GM19467 (cell line): Measurements from ENCODE around the gene CACNA1G.

ENCODE experiments used
- ATAC-seq: cut with Tn5 transposase; IDR thresholded peaks from one replicate; pipeline ENCODE4 v1.9.1; 2021; ENCODE audit warnings: mild to moderate bottlenecking, moderate library complexity; ENCODE audit not compliant: unreplicated experiment

CACNA1G gene

DNA sequence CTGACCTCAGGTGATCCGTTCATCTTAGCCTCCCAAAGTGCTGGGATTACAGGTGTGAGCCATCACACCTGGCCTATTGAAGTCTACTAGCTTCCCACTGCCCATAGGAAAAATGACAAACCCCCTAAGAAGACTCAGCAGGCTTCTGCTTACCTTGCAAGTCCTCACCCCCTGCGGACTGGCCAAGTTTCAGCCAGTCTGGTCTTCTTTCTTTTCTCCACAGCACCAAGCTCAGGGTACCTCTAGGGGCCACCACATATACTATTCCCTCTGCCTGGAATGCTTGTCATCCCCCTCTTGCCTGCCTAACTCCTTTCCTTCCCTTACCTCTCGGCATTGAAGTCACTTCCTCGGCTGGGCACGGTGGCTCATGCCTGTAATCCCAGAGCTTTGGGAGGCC, 105.3 kb downstream of the CACNA1G start:
- no peak for ATAC-seq

DNA sequence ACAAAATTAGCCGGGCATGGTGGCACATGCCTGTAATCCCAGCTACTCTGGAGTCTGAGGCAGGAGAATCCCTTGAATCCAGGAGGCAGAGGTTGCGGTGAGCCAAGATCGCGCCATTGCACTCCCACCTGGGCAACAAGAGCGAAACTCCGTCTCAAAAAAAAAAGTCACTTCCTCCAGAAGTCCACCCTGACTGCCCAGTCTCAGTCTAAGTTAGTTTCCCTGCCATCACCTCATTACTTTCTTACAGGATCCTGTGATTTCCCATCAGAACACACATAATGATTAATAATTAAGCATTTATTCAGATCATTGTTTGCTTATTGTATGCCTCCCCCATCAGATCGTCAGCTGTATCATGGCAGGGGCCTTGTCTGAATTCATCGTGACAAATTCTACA, 105.8 kb downstream of the CACNA1G start:
- ATAC-seq: no peak

DNA sequence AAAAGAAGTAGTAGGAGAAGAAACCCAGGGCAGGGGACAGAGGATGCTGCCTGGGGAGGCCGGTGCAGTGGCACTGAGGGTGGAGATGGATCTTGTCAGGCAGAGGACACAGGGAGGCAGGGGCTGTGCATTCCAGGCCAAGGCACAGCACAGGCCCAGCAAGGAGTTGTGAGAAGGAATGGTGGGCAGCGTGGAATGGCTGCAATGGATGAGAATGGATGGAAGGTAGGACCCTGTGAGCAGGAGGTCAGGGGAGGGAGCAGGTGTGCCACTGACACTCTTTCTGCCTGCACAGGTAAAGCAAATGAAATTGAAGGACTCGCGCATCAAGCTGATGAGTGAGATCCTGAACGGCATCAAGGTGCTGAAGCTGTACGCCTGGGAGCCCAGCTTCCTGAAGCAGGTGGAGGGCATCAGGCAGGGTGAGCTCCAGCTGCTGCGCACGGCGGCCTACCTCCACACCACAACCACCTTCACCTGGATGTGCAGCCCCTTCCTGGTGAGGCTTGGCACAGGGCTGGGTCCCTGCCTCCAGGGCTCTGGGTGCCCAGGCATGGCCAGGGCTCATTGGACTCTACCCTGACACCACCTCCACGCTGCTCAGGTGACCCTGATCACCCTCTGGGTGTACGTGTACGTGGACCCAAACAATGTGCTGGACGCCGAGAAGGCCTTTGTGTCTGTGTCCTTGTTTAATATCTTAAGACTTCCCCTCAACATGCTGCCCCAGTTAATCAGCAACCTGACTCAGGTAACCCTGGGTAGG, 106.9 kb downstream of the CACNA1G start:
- ATAC-seq: no peak

DNA sequence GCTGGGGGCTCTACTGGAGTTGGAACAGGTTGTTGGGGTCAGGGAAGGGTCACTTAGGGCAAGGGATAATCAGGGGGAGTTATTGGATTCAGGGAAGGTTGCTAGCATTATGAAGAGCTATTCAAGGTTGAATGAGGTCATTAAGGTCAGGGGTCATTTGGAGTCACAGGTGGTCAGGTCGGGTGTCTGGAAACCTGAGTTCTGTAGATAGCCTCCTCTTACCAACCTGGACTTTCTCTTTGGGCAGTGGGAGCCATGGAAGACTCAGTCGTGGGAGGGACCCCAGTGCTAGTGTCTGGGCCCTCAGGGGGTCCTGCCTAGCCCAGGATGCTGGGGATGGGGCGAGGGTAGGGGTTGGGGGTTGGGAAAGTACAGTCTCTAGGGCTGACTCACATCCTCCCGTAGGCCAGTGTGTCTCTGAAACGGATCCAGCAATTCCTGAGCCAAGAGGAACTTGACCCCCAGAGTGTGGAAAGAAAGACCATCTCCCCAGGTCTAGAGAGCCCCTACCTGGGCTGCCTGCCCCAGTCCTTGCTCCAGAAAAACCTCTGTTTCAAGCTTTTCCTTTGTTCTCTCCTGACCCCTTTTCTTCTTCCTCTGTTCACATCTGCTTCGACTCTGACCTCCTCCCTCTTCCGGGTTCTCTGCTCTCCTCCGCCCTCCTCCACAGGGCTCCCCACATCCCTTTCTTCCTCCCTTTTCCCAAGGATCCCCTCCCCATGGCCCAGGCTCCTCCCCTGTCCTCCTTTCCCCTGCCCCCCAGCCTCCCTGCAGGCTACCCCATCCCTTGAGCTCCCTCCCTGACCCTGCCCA, 107.7 kb downstream of the CACNA1G start:
- no peak for ATAC-seq

DNA sequence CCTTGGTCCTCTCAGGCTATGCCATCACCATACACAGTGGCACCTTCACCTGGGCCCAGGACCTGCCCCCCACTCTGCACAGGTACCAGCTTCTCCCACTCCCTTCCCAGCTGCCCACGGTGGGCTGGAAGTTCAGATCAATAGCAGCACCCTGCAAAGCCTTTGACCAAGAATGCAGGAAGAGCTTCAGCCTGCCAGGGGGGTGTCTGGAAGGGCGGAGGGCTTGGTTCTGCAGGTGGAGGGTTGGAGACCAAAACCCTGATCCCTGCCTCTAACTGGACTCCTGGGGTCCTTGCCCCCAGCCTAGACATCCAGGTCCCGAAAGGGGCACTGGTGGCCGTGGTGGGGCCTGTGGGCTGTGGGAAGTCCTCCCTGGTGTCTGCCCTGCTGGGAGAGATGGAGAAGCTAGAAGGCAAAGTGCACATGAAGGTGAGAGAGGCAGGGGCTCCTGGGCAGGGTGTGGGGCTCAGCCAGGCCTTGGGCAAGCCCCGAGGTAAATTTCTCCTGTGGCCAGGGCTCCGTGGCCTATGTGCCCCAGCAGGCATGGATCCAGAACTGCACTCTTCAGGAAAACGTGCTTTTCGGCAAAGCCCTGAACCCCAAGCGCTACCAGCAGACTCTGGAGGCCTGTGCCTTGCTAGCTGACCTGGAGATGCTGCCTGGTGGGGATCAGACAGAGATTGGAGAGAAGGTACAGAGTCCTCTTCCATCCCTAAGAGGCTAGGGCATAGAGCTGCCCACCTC, 108.5 kb downstream of the CACNA1G start:
- no peak for ATAC-seq

DNA sequence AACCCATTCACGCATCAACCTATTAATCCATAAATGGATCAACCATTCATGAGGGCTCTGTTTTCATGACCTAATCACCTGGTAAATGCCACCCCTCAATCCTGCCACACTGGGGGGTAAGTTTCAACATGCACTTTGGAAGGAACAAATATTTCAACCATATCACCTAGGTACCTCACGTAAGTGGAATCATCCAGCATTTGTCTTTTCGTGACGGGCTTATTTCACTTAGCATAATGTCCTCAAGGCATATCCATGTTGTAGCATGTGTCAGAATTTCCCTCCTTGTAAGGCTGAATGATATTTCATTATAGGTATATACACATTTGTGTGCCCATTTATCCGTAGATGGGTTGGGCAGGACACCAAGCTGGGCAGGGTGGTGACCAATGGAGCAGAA, 111.6 kb downstream of the CACNA1G start:
- ATAC-seq: no peak

DNA sequence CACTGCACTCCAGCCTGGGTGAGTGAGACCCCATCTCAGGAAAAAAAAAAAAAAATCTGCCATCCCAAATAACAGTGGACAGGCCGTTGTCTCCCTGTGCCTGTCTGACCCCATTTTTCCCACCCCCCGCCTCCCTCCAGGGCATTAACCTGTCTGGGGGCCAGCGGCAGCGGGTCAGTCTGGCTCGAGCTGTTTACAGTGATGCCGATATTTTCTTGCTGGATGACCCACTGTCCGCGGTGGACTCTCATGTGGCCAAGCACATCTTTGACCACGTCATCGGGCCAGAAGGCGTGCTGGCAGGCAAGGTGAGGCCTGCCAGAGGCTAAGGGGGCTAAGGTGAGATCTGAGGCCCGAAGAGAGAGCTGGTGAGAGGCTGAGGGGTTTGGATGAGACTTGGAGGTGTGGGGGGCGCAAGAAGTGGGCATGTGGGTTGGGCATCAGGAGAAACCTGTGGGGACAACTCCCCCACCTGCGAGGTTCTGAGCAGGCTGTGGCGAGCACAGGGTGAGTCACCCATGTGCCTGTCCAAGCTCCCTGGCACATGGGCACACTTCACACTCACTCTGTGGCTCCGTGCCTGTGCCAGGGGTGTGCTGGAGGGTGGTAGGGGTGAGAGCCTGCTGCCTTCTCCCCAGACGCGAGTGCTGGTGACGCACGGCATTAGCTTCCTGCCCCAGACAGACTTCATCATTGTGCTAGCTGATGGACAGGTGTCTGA, 112.5 kb downstream of the CACNA1G start:
- ATAC-seq: no peak

DNA sequence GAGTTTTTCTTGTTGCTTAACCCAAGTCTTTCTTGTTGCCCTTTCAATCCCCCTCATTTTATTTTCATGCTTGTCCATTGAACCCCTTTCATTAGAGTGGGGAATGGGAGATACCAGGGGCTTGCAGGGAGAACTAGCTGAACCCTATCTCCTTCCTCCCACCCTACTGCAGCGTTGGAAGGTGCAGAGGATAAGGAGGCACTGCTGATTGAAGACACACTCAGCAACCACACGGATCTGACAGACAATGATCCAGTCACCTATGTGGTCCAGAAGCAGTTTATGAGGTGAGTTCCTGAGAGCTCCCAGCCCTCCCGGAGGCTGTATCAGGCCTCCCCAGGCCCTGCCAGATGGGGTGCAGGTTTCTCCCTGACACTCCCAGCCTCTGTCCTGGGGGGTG, 114.7 kb downstream of the CACNA1G start:
- ATAC-seq: no peak

DNA sequence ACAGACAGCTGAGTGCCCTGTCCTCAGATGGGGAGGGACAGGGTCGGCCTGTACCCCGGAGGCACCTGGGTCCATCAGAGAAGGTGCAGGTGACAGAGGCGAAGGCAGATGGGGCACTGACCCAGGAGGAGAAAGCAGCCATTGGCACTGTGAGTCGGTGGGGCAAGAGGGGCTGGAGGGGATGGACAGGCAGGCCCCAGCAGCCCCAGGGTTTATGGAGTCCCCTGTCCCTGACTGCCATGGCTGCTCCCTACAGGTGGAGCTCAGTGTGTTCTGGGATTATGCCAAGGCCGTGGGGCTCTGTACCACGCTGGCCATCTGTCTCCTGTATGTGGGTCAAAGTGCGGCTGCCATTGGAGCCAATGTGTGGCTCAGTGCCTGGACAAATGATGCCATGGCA, 115.1 kb downstream of the CACNA1G start:
- ATAC-seq: no peak

DNA sequence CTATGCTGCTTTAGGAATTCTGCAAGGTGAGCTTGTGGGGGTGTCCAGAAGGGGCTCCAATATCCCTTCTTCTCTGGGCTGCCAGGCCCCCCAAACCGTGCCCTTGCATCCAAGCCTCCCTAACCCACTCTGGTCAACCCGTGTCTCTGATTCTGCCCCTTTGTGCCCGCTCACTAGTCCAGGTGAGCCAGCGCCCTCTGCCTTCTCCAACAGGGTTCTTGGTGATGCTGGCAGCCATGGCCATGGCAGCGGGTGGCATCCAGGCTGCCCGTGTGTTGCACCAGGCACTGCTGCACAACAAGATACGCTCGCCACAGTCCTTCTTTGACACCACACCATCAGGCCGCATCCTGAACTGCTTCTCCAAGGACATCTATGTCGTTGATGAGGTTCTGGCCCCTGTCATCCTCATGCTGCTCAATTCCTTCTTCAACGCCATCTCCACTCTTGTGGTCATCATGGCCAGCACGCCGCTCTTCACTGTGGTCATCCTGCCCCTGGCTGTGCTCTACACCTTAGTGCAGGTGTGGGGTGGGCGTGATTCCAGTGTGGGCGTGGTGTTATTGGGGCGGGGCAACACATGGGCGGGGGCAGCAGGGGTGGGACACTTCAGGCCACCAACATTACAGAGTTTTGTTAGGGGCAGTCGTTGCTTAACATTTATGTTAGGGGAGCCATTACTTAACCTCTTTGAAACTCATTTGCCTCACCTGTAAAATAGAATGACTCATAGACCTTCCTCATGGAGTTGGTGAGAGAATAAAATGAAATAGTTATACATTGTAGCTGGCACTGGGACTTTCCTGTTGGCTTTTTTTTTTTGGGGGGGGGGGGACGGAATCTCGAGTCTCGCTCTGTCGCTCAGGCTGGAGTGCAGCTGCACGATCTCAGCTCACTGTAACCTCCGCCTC, 115.8 kb downstream of the CACNA1G start:
- ATAC-seq: no peak
